HG03575 (cell line): ENCODE results near the gene TNFRSF1A.

Source experiments
- ATAC-seq: cut with Tn5 transposase; IDR thresholded peaks from one replicate; pipeline ENCODE4 v1.9.1; 2021; ENCODE audit not compliant: unreplicated experiment, insufficient number of reproducible peaks, low FRiP score; ENCODE audit errors: extremely low read depth

The TNFRSF1A gene

GRCh38 chr12:6341417-6342139, at the start of gene TNFRSF1A:
TSS of gene TNFRSF1A (minus strand) at chr12:6342076. CDS start at chr12:6341814, 262 bp downstream.
- no peak for ATAC-seq

GRCh38 chr12:6391013-6391412, 49.1 kb upstream of the TNFRSF1A start:
- no peak for ATAC-seq

- no peak for ATAC-seq
Measured at GRCh38 chr12:6390084-6390799, 48.4 kb upstream of the TNFRSF1A start.

- no peak for ATAC-seq
Measured at GRCh38 chr12:6387541-6387940, 45.7 kb upstream of the TNFRSF1A start.

- ATAC-seq, result no peak
Measured at GRCh38 chr12:6386491-6386890, 44.6 kb upstream of the TNFRSF1A start.

- no peak for ATAC-seq
Measured at GRCh38 chr12:6386038-6386437, 44.2 kb upstream of the TNFRSF1A start.

GRCh38 chr12:6384499-6385436, 42.9 kb upstream of the TNFRSF1A start:
- ATAC-seq, result no peak

GRCh38 chr12:6383572-6384498, 42.0 kb upstream of the TNFRSF1A start, which contains the start of gene LTBR:
TSS of gene LTBR (plus strand) at chr12:6384162. CDS start at chr12:6384359, 197 bp downstream.
- no peak for ATAC-seq

GRCh38 chr12:6382982-6383381, 41.1 kb upstream of the TNFRSF1A start:
- ATAC-seq, result no peak

GRCh38 chr12:6382371-6382770, 40.5 kb upstream of the TNFRSF1A start:
- no peak for ATAC-seq

GRCh38 chr12:6380141-6381121, 38.6 kb upstream of the TNFRSF1A start:
- ATAC-seq, result no peak

- ATAC-seq, result no peak
Measured at GRCh38 chr12:6378709-6379472, 37.0 kb upstream of the TNFRSF1A start.

- ATAC-seq, result no peak
Measured at GRCh38 chr12:6377667-6377994, 35.8 kb upstream of the TNFRSF1A start.

GRCh38 chr12:6376870-6377666, 35.2 kb upstream of the TNFRSF1A start:
- ATAC-seq, result no peak

- no peak for ATAC-seq
Measured at GRCh38 chr12:6376079-6376869, 34.4 kb upstream of the TNFRSF1A start.
